Femur (tissue), 1 donor: ENCODE data around the gene EBF3.

Experiments
- DNase-seq: peaks from one replicate; pipeline ENCODE4 v3.0.0-alpha.2; 2017

EBF3 gene

GRCh38 chr10:129970465-129971364 lies 6.6 kb upstream of the EBF3 start:
- peak; percentile 79 for DNase-seq

GRCh38 chr10:129969911-129970464 lies 5.9 kb upstream of the EBF3 start:
- DNase-seq, result no peak

- DNase-seq, result no peak
These were observed 5.3 kb upstream of the EBF3 start for GRCh38 chr10:129969184-129969910.

- peak; percentile 92 for DNase-seq
These were observed 4.7 kb upstream of the EBF3 start for GRCh38 chr10:129968853-129969183.

DNA sequence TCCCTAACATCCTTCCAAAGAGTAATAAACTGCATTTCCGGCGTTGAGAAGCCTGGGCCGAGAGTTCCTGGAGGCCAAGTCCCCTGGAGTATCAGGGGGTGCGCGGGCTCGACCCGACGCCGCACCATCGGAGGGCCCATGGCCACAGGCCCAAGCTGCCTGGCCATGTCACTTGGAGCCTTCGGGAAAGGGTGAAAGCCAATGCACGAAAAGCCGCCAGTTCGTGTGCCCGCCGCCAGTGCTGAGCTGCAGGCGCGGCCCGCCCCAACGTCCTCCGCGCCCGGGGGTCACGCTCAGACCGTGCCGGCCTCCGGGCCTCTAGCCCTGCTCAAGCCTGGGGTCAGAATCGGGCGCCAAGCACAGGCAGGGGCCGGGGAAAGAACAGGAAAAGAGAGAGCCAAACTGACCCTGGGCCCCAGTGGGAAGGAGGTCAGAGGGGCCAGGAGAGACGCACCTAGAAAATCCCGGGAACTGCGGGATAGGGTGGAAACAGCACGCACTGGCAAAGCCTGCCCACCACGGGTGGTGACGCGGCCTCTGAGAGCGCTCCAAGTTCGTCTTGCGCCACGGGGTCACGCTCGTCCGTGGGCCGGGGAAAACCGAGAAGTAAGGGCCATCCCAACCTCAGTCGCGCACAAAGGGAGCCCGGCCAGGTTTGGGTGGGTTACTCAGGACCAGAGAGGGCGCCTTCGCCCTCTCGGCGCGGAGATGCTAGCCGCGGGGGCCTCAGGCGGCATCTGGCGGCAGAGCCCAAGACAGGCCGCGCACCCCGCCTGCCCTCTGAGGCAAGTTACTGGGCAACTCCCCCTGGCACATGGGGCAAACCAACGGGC lies 4.2 kb upstream of the EBF3 start:
- no peak for DNase-seq

- DNase-seq, result no peak
These were observed 3.5 kb upstream of the EBF3 start for GRCh38 chr10:129967579-129968019.

GRCh38 chr10:129966889-129967578 lies 3.0 kb upstream of the EBF3 start:
- DNase-seq, result no peak

DNA sequence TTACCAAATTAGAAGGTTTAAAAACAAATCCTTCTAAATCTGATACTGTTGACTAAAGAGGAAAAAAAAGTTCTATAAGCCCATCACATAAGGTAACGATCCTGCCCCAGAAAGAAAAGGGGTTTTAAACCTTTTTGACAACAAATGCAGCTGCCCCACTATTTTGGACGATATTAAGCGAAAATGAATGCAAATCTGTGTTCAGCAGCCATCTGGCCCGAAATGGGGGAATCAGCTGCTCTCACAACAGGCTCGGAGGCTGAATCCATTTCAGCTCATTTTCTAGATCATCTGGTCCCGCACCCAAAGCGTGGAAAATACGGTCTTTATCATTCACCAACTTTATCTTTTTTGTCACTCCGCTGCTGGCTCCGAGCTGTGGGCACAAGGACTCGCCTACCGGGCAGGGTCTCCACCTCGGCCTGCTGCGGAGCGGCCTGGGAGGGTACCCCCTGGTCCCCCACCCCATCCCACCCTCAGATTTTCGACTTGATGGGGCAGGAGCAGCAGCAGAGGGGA lies 2.4 kb upstream of the EBF3 start:
- no peak for DNase-seq

- no peak for DNase-seq
These were observed 1.9 kb upstream of the EBF3 start for GRCh38 chr10:129965959-129966358.

- no peak for DNase-seq
These were observed 1.3 kb upstream of the EBF3 start for GRCh38 chr10:129965425-129965808.

DNA sequence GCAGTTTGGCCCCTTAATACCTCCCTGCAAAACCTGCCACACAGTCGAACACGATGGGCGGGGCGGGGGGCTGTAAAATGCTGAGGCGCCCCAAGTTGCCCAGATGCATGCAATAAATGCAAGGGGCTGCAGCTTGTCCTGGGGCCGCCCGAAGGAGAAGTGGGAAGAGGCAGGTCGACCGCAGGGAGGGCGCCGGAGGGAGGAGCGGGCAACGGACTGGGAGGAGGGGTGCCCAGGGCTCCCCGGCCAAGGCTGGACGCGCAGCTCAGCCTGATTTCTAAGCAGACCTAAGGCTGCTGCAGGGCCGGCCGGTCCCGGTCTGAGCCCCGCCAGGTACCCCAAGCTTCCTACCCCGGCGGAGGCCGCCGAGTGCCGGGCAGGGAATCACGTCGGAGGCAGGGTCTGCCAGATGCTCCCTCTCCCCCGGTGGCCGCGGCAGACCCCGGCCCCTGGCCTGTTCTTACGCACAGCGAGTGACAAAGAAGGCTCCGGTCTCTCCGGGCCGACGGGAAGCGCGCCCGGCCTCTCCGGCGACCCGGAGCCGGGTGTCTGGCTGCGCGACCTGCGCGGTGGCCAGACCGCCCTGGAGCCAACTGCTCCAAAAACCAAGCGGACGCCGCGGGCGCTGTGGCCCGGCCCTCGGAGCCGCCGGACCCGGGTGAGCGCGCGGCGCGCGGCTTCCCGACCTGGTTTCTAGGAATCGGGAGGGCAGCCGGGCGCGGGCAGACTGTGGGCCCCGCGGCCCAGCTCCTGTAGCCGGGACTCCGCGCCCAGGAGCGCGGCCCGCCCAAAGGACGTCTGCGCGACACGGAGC lies 744 bp upstream of the EBF3 start:
- DNase-seq, result peak; percentile 65

- DNase-seq, result no peak
These were observed 1.0 kb downstream of the EBF3 start for GRCh38 chr10:129962872-129963640.

DNA sequence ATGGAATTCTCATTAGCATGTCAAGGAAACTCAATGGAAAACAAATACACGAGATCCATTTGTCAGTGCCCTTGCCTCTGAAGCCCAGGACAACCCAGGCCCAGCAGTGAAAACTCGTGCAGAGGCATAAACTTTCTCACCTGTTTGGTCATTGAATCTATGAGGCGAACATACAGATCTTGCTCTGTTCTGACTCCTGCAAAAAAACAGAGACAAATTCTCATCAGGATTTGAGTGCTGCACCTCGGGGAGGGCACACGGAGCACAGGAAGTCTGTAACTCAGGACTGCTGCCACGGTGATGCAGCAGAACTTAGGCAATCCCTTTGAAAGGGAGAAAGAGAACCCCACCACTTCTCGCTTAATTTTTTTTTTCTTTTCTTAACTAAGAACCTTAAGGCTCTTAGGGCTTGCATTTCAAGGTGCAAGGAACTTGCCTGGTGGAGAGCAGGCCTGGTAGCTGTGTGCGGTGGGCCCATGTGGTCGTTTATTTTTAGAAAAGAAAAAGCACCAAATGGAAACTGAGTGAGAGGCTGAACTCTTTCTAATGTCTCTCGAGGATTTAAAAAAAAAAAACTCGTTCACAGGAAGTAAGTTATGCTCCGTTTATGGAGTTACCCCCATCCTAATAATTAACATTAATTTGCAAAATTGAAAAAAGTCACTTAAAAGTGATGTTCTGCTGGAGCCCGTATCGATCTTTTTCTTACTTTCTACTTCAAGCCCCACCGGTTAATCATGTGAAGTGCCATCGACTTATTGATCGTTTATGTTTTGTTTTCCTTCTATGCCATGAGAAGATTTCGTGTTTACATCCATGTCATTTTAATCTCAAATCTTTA lies 1.8 kb downstream of the EBF3 start:
- no peak for DNase-seq

- DNase-seq, result no peak
These were observed 2.8 kb downstream of the EBF3 start for GRCh38 chr10:129961157-129961701.

GRCh38 chr10:129960481-129961156 lies 3.5 kb downstream of the EBF3 start:
- no peak for DNase-seq

GRCh38 chr10:129959544-129960480 lies 4.3 kb downstream of the EBF3 start:
- no peak for DNase-seq
